PC-3 (cell line): ENCODE data around the gene PRKAG3. TPM values are rescaled to one million over a fixed set of nuclear protein-coding genes. Genes with fewer than 3 reads are reported as not detected.

Source experiments
- ATAC-seq: fragments of 200-7000 bp; cut with Tn5 transposase; 2 replicates; pipeline ENCODE4 v1.9.1; 2020; ENCODE audit warnings: mild to moderate bottlenecking, moderate library complexity
- BruUV-seq: library from RNA; stranded (reverse); fragments of 400-500 nt; replicated peaks from 2 replicates; lab custom pipeline; 2021; lab: Mats Ljungman, UMichigan
- CTCF ChIA-PET: fragments of 300-600 bp; sonication (Branson Sonifier 250); formaldehyde crosslinking; loops from one replicate; lab custom pipeline; 2022; ENCODE audit warnings: antibody characterized with exemption; lab: Charles Lee
- POLR2A ChIA-PET: fragments of 300-600 bp; sonication (Branson Sonifier 250); formaldehyde crosslinking; loops from one replicate; lab custom pipeline; 2022; ENCODE audit warnings: antibody characterized with exemption; ENCODE audit not compliant: unreplicated experiment; lab: Charles Lee
- DNase-seq: peaks from one replicate; pipeline ENCODE4 v3.0.0-alpha.2; 2015
- H2AFZ ChIP-seq: fragments of 300-600 bp; sonication (generic); 2 replicates; pipeline ENCODE4 v1.6.0; 2016; ENCODE audit warnings: antibody characterized with exemption, low read length
- H3F3A ChIP-seq: fragments of 300-600 bp; sonication (generic); one replicate; pipeline ENCODE4 v1.6.0; 2017; ENCODE audit warnings: antibody characterized with exemption, low read length, control low read depth, mild to moderate bottlenecking; ENCODE audit not compliant: unreplicated experiment
- H3K27ac ChIP-seq: fragments of 300-600 bp; sonication (generic); 2 replicates; pipeline ENCODE4 v1.5.1; 2016; ENCODE audit warnings: mild to moderate bottlenecking, low read length
- H3K27me3 ChIP-seq: fragments of 300-600 bp; sonication (generic); 2 replicates; pipeline ENCODE4 v1.6.1; 2016; ENCODE audit warnings: low read length, mixed read lengths
- H3K36me3 ChIP-seq: fragments of 300-600 bp; sonication (generic); 2 replicates; pipeline ENCODE4 v1.6.1; 2016; ENCODE audit warnings: low read depth, mixed run types, low read length, mixed read lengths
- H3K4me1 ChIP-seq: fragments of 300-600 bp; sonication (generic); 2 replicates; pipeline ENCODE4 v1.5.1; 2016; ENCODE audit warnings: low read length; ENCODE audit not compliant: insufficient read depth
- H3K4me2 ChIP-seq: fragments of 300-600 bp; sonication (generic); 2 replicates; pipeline ENCODE4 v1.6.0; 2016; ENCODE audit warnings: low read length
- H3K4me3 ChIP-seq: fragments of 300-600 bp; sonication (generic); 2 replicates; pipeline ENCODE4 v1.5.1; 2016; ENCODE audit warnings: mild to moderate bottlenecking, low read length, mixed read lengths
- H3K79me2 ChIP-seq: fragments of 300-600 bp; sonication (generic); 2 replicates; pipeline ENCODE4 v1.6.1; 2017; ENCODE audit warnings: low read length, mixed read lengths
- H3K9ac ChIP-seq: fragments of 300-600 bp; sonication (generic); 2 replicates; pipeline ENCODE4 v1.6.0; 2016; ENCODE audit warnings: mild to moderate bottlenecking, low read length
- H3K9me2 ChIP-seq: fragments of 300-600 bp; sonication (generic); replicated peaks from 2 replicates; pipeline ENCODE4 v1.6.1; 2016; ENCODE audit warnings: mixed run types, low read length, mixed read lengths
- H3K9me3 ChIP-seq: fragments of 300-600 bp; sonication (generic); 2 replicates; pipeline ENCODE4 v1.6.1; 2016; ENCODE audit warnings: low read length, mixed read lengths
- H4K20me1 ChIP-seq: fragments of 300-600 bp; sonication (generic); 2 replicates; pipeline ENCODE4 v1.6.1; 2016; ENCODE audit warnings: low read length, mixed read lengths
- CTCF ChIP-seq: fragments of 300-600 bp; sonication (generic); conservative IDR thresholded peaks from 2 replicates; pipeline ENCODE4 v1.5.1; 2017; ENCODE audit warnings: antibody characterized with exemption, low read depth, mild to moderate bottlenecking, low read length
- EZH2 ChIP-seq: fragments of 300-600 bp; sonication (generic); IDR thresholded peaks from one replicate; pipeline ENCODE4 v1.6.1; 2017; ENCODE audit warnings: antibody characterized with exemption, mild to moderate bottlenecking, low read length; ENCODE audit not compliant: unreplicated experiment
- EZH2phosphoT487 ChIP-seq: fragments of 300-600 bp; sonication (generic); IDR thresholded peaks from 2 replicates; pipeline ENCODE4 v1.6.1; 2018; ENCODE audit warnings: mild to moderate bottlenecking, antibody characterized with exemption, low read length, borderline replicate concordance
- intact Hi-C: fragments of 100-400 bp; cut with micrococcal nuclease; formaldehyde crosslinking; loops from 2 replicates; pipeline ENCODE4 v1.9.0; 2023
- total RNA-seq: library from RNA; depleted of rRNA; stranded (reverse); fragments of >200 nt; gene quantifications from 2 replicates; pipeline ENCODE4 v1.2.3, GENCODE V29; 2014

PRKAG3 gene
- total RNA-seq, 1 experiment from 2014 or later: not detected

DNA sequence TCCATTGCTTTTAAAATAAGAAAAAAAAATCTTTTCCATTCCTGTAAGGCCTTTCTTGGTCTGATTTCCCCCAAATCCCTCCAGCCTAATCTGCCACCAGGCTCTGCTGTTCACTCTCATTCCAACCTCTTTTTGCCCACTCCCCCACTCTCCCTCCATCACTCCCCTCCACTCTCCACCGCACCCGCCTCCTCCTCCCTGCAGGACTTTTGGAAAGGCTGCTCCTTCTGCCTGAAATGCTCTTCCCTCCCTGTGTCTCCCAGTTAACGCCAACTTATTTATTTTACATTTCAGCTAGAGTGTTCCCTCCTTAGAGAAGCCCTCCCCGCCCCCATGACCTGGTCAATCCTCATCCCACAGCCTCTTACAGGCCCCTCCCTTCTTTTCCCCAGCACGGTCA lies 23.3 kb upstream of the PRKAG3 start:
- Histone ChIP-seq H3K27ac (no peak overlapping the region), H3K4me2 (no peak overlapping the region), H3K4me3 (no peak overlapping the region), H3K9ac (no peak overlapping the region), H4K20me1 (no peaks in the 10 kb centered on the region), H3K79me2 (no peaks in the 10 kb centered on the region), H3K4me1 (peaks cover 5% of the 10 kb centered on the region; the same call in 1 of the 2 replicates), H3F3A (no peaks in the 10 kb centered on the region), H3K9me3 (no peaks in the 10 kb centered on the region), H3K27me3 (peaks cover 14% of the 10 kb centered on the region), H3K9me2 (no peaks in the 10 kb centered on the region), H3K36me3 (no peaks in the 10 kb centered on the region), H2AFZ (no peak overlapping the region)
- TF ChIP-seq EZH2phosphoT487 (no peak), CTCF (no peak), EZH2 (no peak)
- DNase-seq: no peak
- ChIA-PET CTCF (no interaction called here), POLR2A (no interaction called here)
- BruUV-seq: no TSS peak
- no peak for ATAC-seq
- intact Hi-C loops: no loop called here

DNA sequence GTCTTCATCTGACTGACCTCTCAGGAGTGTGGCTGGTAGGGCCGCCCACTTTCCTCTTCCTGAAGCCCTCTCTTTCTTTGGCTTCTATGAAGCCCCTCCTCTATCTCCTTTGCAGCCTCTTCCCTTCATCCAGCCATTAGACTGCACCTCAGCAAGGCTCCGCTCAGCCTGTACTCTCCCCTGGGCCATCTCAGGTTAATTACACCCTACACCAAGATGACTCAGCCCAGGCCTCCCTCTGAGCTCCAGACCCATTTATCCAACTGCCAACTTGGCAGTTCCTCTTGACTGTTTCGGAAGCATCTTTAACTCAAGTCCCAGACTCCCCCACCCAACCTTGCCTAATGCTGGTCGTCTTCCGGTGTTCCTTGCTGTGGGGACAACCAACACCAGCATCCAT lies 22.2 kb upstream of the PRKAG3 start:
- CTCF ChIA-PET: interaction anchor here (0.8 to 1.1 kb wide), 2 partner anchors 44 to 45 kb away, joined by 3 to 6 read pairs; no protein-coding TSS in a partner anchor
- H3K9ac ChIP-seq: no peak overlapping the region
- H3K4me2 ChIP-seq: no peak overlapping the region
- H3K4me3 ChIP-seq: no peak overlapping the region
- ATAC-seq (peak; percentile 73), DNase-seq (peak; percentile 42)
- POLR2A ChIA-PET: no interaction called here
- H3K4me1 ChIP-seq: peaks cover 10% of the 10 kb centered on the region
- H4K20me1 ChIP-seq: no peaks in the 10 kb centered on the region
- no peak overlapping the region for H3K27ac ChIP-seq
- intact Hi-C loops: loop anchor here (2.0 kb wide), 1 partner anchor 45 kb away; no protein-coding TSS in a partner anchor
- H3K36me3 ChIP-seq: no peaks in the 10 kb centered on the region
- TF ChIP-seq EZH2phosphoT487 (no peak), CTCF (no peak), EZH2 (no peak)
- no peaks in the 10 kb centered on the region for H3K9me3 ChIP-seq
- no peaks in the 10 kb centered on the region for H3K79me2 ChIP-seq
- peaks cover 6% of the 10 kb centered on the region for H3K27me3 ChIP-seq
- no peaks in the 10 kb centered on the region for H3K9me2 ChIP-seq
- no TSS peak for BruUV-seq
- H3F3A ChIP-seq: no peaks in the 10 kb centered on the region
- H2AFZ ChIP-seq: peak overlapping the region; percentile 11; the same call in 1 of the 2 replicates

DNA sequence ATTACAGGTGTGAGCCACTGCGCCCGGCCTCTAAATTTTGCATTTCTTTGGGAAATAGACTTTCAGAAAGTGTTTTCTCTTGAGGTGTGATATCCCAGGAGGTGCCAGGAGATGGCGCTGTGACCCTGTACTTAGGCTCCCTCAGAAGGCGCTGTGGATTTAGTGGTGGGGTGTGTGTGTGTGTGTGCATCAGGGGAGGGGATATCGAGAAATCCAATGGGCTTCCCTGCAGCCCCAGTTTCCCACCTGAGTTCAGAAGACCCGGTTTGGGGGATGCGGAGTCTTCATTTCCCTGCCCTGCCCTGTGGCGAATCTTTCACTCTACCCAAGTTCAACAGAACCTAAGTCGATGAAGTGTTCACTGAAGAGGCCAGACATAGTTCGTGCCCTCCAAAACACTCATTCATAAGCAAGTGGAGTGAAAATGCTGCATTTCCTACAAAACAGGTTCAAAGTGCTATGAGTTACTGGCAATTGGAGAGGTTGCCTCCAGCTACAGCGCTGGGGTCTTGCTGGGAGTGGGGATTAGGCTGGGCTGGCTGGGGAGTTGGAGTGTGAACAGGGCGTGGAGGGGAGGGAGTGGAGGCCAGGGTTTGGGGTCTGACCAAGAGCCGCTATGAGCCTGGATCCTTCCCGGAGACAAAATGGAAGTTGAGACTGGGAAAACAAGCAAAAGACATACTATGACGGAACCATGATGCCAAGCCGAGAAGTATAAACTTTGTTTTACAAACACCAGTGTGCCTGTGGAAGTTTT lies 21.5 kb upstream of the PRKAG3 start:
- Histone ChIP-seq H2AFZ (no peak overlapping the region; the same call in 1 of the 2 replicates), H4K20me1 (no peaks in the 10 kb centered on the region), H3K9me2 (no peaks in the 10 kb centered on the region), H3K4me2 (no peak overlapping the region), H3F3A (no peaks in the 10 kb centered on the region), H3K9me3 (no peaks in the 10 kb centered on the region), H3K27ac (no peak overlapping the region), H3K36me3 (no peaks in the 10 kb centered on the region), H3K4me1 (peaks cover 10% of the 10 kb centered on the region), H3K9ac (no peak overlapping the region), H3K79me2 (no peaks in the 10 kb centered on the region), H3K27me3 (no peaks in the 10 kb centered on the region), H3K4me3 (no peak overlapping the region)
- TF ChIP-seq CTCF: peak; percentile 85
- no peak for TF ChIP-seq EZH2phosphoT487
- no peak for TF ChIP-seq EZH2
- intact Hi-C loops: loop anchor here (2.0 kb wide), 1 partner anchor 46 kb away; no protein-coding TSS in a partner anchor
- POLR2A ChIA-PET: no interaction called here
- peak; percentile 50 for ATAC-seq
- CTCF ChIA-PET: interaction anchor here (1.1 kb wide), 1 partner anchor 44 kb away, joined by 6 read pairs; no protein-coding TSS in a partner anchor
- peak; percentile 76 for DNase-seq
- BruUV-seq: no TSS peak
